Stimulated activated CD8-positive, alpha-beta memory T cell treated with anti-CD3 and anti-CD28 coated beads, Interleukin-4, amount 100 ng/mL, for 48 hours (primary cell): ENCODE data around the gene HCN3.
A peak's percentile ranks its signal among the peaks of the same experiment; 100 is the strongest.

Experiments used
- DNase-seq: peaks from one replicate; pipeline ENCODE4 v3.0.0-alpha.2; 2020

The HCN3 gene

GRCh38 chr1:155254714-155255242 lies 22.5 kb upstream of the HCN3 start:
- no peak for DNase-seq

GRCh38 chr1:155255243-155256007 lies 21.8 kb upstream of the HCN3 start, which contains the start of gene ENTREP3:
Gene ENTREP3 (minus strand): TSS chr1:155255483. CDS start chr1:155254877, 606 bp downstream.
- DNase-seq: peak; percentile 88

GRCh38 chr1:155256058-155256852 lies 21.0 kb upstream of the HCN3 start:
- DNase-seq: no peak

GRCh38 chr1:155260276-155260675 lies 17.0 kb upstream of the HCN3 start:
- no peak for DNase-seq

GRCh38 chr1:155261493-155261851 lies 15.8 kb upstream of the HCN3 start:
- DNase-seq: no peak

GRCh38 chr1:155261852-155262673 lies 15.2 kb upstream of the HCN3 start, which contains the start of gene SCAMP3:
Gene SCAMP3 (minus strand): TSS chr1:155262360. CDS start chr1:155262151, 209 bp downstream.
- DNase-seq: peak; percentile 92

GRCh38 chr1:155263067-155263466 lies 14.2 kb upstream of the HCN3 start:
- no peak for DNase-seq

GRCh38 chr1:155266553-155266952 lies 10.7 kb upstream of the HCN3 start:
- DNase-seq: no peak

- no peak for DNase-seq
These were observed 9.9 kb upstream of the HCN3 start for GRCh38 chr1:155267373-155267772.

GRCh38 chr1:155268630-155269029 lies 8.6 kb upstream of the HCN3 start:
- no peak for DNase-seq

- DNase-seq: no peak
These were observed 7.9 kb upstream of the HCN3 start for GRCh38 chr1:155269381-155269780.

GRCh38 chr1:155272466-155273342 lies 4.6 kb upstream of the HCN3 start:
- peak; percentile 80 for DNase-seq

- DNase-seq: peak; percentile 98
These were observed 3.7 kb upstream of the HCN3 start, which contains the start of gene CLK2 for GRCh38 chr1:155273343-155274245. Gene CLK2 (minus strand): TSS chr1:155273504. CDS start chr1:155270977, 2,527 bp downstream.

- DNase-seq: peak; percentile 89
These were observed 832 bp downstream of the HCN3 start for GRCh38 chr1:155277902-155278688.

GRCh38 chr1:155278689-155279160 lies 1.5 kb downstream of the HCN3 start:
- DNase-seq: no peak

- DNase-seq: no peak
These were observed 2.0 kb downstream of the HCN3 start for GRCh38 chr1:155279268-155279667.

GRCh38 chr1:155282488-155283091 lies 5.3 kb downstream of the HCN3 start:
- DNase-seq: no peak

GRCh38 chr1:155284476-155284875 lies 7.2 kb downstream of the HCN3 start:
- no peak for DNase-seq

- DNase-seq: no peak
These were observed 7.8 kb downstream of the HCN3 start for GRCh38 chr1:155285063-155285462.
